K562 (cell line): ENCODE measurements around the gene RABGAP1. TPM values are rescaled to one million over a fixed set of nuclear protein-coding genes. Genes with fewer than 3 reads are reported as not detected.

Experiments
- ARID1B ChIP-seq: fragments of 450-650 bp; IDR thresholded peaks from 2 replicates; pipeline ENCODE4 v1.6.1; 2016; ENCODE audit warnings: antibody characterized with exemption, mild to moderate bottlenecking, inconsistent platforms
- CTCFL ChIP-seq: IDR thresholded peaks from 2 replicates; pipeline ENCODE4 v1.6.1; 2011; ENCODE audit warnings: borderline replicate concordance, low read depth, mild to moderate bottlenecking, moderate library complexity, low read length; ENCODE audit not compliant: insufficient read depth, poor library complexity, severe bottlenecking
- E2F1 ChIP-seq: sonication (generic); formaldehyde crosslinking; IDR thresholded peaks from 2 replicates; pipeline ENCODE4 v1.8.1; 2023; ENCODE audit warnings: mild to moderate bottlenecking, missing genetic modification reagents, moderate library complexity
- E2F3 ChIP-seq: fragments of 250-450 bp; sonication (Bioruptor Pico); IDR thresholded peaks from 2 replicates; pipeline ENCODE4 v1.4.0; 2020; ENCODE audit warnings: mild to moderate bottlenecking
- EGR1 ChIP-seq: fragments of 450-650 bp; conservative IDR thresholded peaks from 2 replicates; pipeline ENCODE4 v1.6.1; 2017; ENCODE audit warnings: mild to moderate bottlenecking
- HDAC2 ChIP-seq: fragments of 450-650 bp; IDR thresholded peaks from 2 replicates; pipeline ENCODE4 v1.6.1; 2016; ENCODE audit warnings: mild to moderate bottlenecking
- KLF1 ChIP-seq: fragments of 450-650 bp; IDR thresholded peaks from 2 replicates; pipeline ENCODE4 v1.6.1; 2016; ENCODE audit warnings: missing genetic modification characterization, missing compliant biosample characterization
- KLF13 ChIP-seq: fragments of 450-650 bp; IDR thresholded peaks from 2 replicates; pipeline ENCODE4 v1.6.1; 2016; ENCODE audit warnings: missing genetic modification characterization, low read depth, mild to moderate bottlenecking, missing compliant biosample characterization, moderate library complexity, borderline replicate concordance
- NR2C2 ChIP-seq, 2 experiments: fragments of 200-800 bp in 1 of 2; sonication (Bioruptor generic) in 1 of 2; sonication (generic) in 1 of 2; formaldehyde crosslinking in 1 of 2; IDR thresholded peaks; 2 replicates each; pipeline versions ENCODE4 v1.6.1 to v1.8.0; 2016 to 2022; ENCODE audit warnings: mild to moderate bottlenecking in 1 of 2, missing compliant biosample characterization in 1 of 2, missing genetic modification characterization in 1 of 2, missing genetic modification reagents in 1 of 2
- SAP30 ChIP-seq: fragments of 200-600 bp; sonication (generic); IDR thresholded peaks from 2 replicates; pipeline ENCODE4 v1.6.1; 2012; ENCODE audit warnings: borderline replicate concordance, low read depth, mild to moderate bottlenecking, moderate library complexity, low read length, control low read depth, inconsistent platforms; ENCODE audit not compliant: insufficient read depth, poor library complexity, severe bottlenecking
- SMAD4 ChIP-seq: fragments of 250-450 bp; sonication (Bioruptor Pico); conservative IDR thresholded peaks from 2 replicates; pipeline ENCODE4 v1.8.0; 2021; ENCODE audit warnings: inconsistent platforms, mild to moderate bottlenecking, moderate library complexity
- STAT6 ChIP-seq: sonication (generic); formaldehyde crosslinking; IDR thresholded peaks from 2 replicates; pipeline ENCODE4 v1.8.1; 2023; ENCODE audit warnings: mild to moderate bottlenecking, missing genetic modification reagents
- SUPT5H ChIP-seq: fragments of 450-650 bp; IDR thresholded peaks from 2 replicates; pipeline ENCODE4 v1.6.1; 2016
- ZNF280B ChIP-seq: fragments of 250-450 bp; sonication (Bioruptor Pico); IDR thresholded peaks from 2 replicates; pipeline ENCODE4 v1.5.1; 2021; ENCODE audit warnings: mild to moderate bottlenecking
- ZNF408 ChIP-seq: fragments of 250-450 bp; sonication (Bioruptor Pico); IDR thresholded peaks from 2 replicates; pipeline ENCODE4 v1.4.0; 2020; ENCODE audit warnings: low read depth, mild to moderate bottlenecking, moderate library complexity
- ZNF57 ChIP-seq: fragments of 450-650 bp; formaldehyde crosslinking; IDR thresholded peaks from 2 replicates; pipeline ENCODE4 v1.4.0; 2020; ENCODE audit warnings: mild to moderate bottlenecking, moderate library complexity
- polyA plus RNA-seq, 8 experiments: library from polyadenylated mRNA; depleted of rRNA in 4 of 8; stranded (reverse) in 5 of 8; unstranded in 3 of 8; fragments of >200 nt; fragmentation: Nextera tagmentation in 2 of 8; fragmentation: Illumina TruSeq in 1 of 8; extraction: Ambion mirVana in 2 of 8; extraction: Trizol in 1 of 8; gene quantifications; 2 replicates each; pipeline versions ENCODE4 v1.2.1 to v1.2.3, GENCODE V29; 2011 to 2014; ENCODE audit warnings: inconsistent platforms in 1 of 8, missing spikeins in 1 of 8
- total RNA-seq, 7 experiments: library from RNA; depleted of rRNA in 6 of 7; stranded (reverse); fragments of >200 nt in 6 of 7; fragmentation: Illumina TruSeq in 2 of 7; extraction: Trizol in 2 of 7; gene quantifications; 2 replicates each; pipeline versions ENCODE4 v1.2.1 to v1.2.3, GENCODE V29; 2011 to 2021; ENCODE audit warnings: low replicate concordance in 1 of 7

RABGAP1 gene
- total and polyA plus RNA-seq, 9 of the 15 experiments (the other 6 are each of a cell fraction or from before 2014, with no cell fraction given), result 1.5 to 22.7 (median 13.1) TPM

- peak; percentile 32; the same call in 1 of the 2 replicates for TF ChIP-seq E2F3
- TF ChIP-seq ZNF57 (CRISPR knock-in tag), result 0 out of 2 replicates have a peak, but pooled peaks have one; percentile 28
- TF ChIP-seq STAT6, result 0 out of 2 replicates have a peak, but pooled peaks have one; percentile 32
- TF ChIP-seq SAP30, result peak; percentile 40
- peak; percentile 52; the same call in 1 of the 2 replicates for TF ChIP-seq SMAD4
- peak; percentile 100 for TF ChIP-seq EGR1
- 0 out of 2 replicates have a peak, but pooled peaks have one; percentile 46 for TF ChIP-seq E2F1 (CRISPR knock-in tag)
- TF ChIP-seq ARID1B, result peak; percentile 7; the same call in 1 of the 2 replicates
- peak; percentile 15; the same call in 1 of the 2 replicates for TF ChIP-seq KLF13 (tag)
- no peak for TF ChIP-seq NR2C2 (CRISPR knock-in tag; IDR thresholded peaks at IDR 0.05)
- TF ChIP-seq NR2C2 (tag; IDR thresholded peaks at IDR 0.05), result peak; percentile 81
- peak; percentile 77; the same call in 1 of the 2 replicates for TF ChIP-seq ZNF280B (CRISPR knock-in tag)
- TF ChIP-seq SUPT5H, result peak; percentile 94
- no peak for TF ChIP-seq ZNF408 (CRISPR knock-in tag)
- TF ChIP-seq HDAC2, result peak; percentile 96
- peak; percentile 29; the same call in 1 of the 2 replicates for TF ChIP-seq KLF1 (tag)
- TF ChIP-seq CTCFL, result no peak
Observed at GRCh38 chr9:122904823-122905710, 35.8 kb upstream of the RABGAP1 start, which contains the start of gene RC3H2 (continued).
